Posterior vena cava (tissue), 2 donors: ENCODE data around the gene PPP1CB. TPM values are rescaled to one million over a fixed set of nuclear protein-coding genes. Genes with fewer than 3 reads are reported as not detected.
"Not testable (repeated sequence)": the region's sequence is repeated elsewhere in the genome, so short reads cannot be mapped to it uniquely, and the experiment has no call there.

Source experiments
- DNase-seq: peaks from one replicate; pipeline ENCODE4 v3.0.0-alpha.2; 2020; ENCODE audit warnings: low spot score
- intact Hi-C, 2 donors: fragments of 100-400 bp; cut with DNase I; formaldehyde crosslinking; loops; one replicate each; pipeline versions ENCODE4 v1.14.1 to v1.14.2; 2022 to 2023
- total RNA-seq, 2 donors: library from RNA; stranded (reverse); fragmentation: NEBNext Ultra II Directional; extraction: Animal tissue kit (Norgen Biotek cat#: 25700); gene quantifications; one replicate each; pipeline ENCODE4 v1.2.1, GENCODE V29; 2021
- donor health status: DM: yes; HTN: yes; CAD: no.
- donor health status: DM: yes; HTN: yes; CAD: no.

Gene PPP1CB
- total RNA-seq, 2 donors from 2014 or later = 429 to 446 TPM

- DNase-seq = no peak
- intact Hi-C loops = no loop called here
Measured at GRCh38 chr2:28764909-28765711, 13.5 kb downstream of the PPP1CB start.

- no peak for DNase-seq
- intact Hi-C loops = no loop called here
Measured at GRCh38 chr2:28766070-28766469, 14.4 kb downstream of the PPP1CB start.

GRCh38 chr2:28767337-28767736 lies 15.7 kb downstream of the PPP1CB start:
- intact Hi-C loops = no loop called here
- no peak for DNase-seq

- intact Hi-C loops = no loop called here
- DNase-seq = no peak
Measured at GRCh38 chr2:28768422-28768821, 16.8 kb downstream of the PPP1CB start.

GRCh38 chr2:28768952-28769351 lies 17.3 kb downstream of the PPP1CB start:
- DNase-seq = no peak
- intact Hi-C loops = no loop called here

GRCh38 chr2:28772351-28772750 lies 20.7 kb downstream of the PPP1CB start:
- no peak for DNase-seq
- intact Hi-C loops = no loop called here

- intact Hi-C loops = no loop called here
Measured at GRCh38 chr2:28776471-28776870, 24.8 kb downstream of the PPP1CB start.

GRCh38 chr2:28778392-28778791 lies 26.8 kb downstream of the PPP1CB start:
- DNase-seq = no peak
- intact Hi-C loops = no loop called here

More at GRCh38 chr2:28776471-28776870, 24.8 kb downstream of the PPP1CB start:
- DNase-seq = no peak

- intact Hi-C loops = no loop called here
- DNase-seq = no peak
Measured at GRCh38 chr2:28779001-28779400, 27.4 kb downstream of the PPP1CB start.

GRCh38 chr2:28780496-28780895 lies 28.9 kb downstream of the PPP1CB start:
- DNase-seq = no peak
- intact Hi-C loops = no loop called here

GRCh38 chr2:28782423-28782822 lies 30.8 kb downstream of the PPP1CB start:
- DNase-seq = no peak
- intact Hi-C loops = no loop called here

- DNase-seq, intact Hi-C loops: not testable (repeated sequence)
Measured at GRCh38 chr2:28784570-28784969, 32.9 kb downstream of the PPP1CB start.

GRCh38 chr2:28796620-28797019 lies 45.0 kb downstream of the PPP1CB start:
- no peak for DNase-seq
- intact Hi-C loops = no loop called here

GRCh38 chr2:28801726-28802125 lies 50.1 kb downstream of the PPP1CB start:
- DNase-seq = no peak
- intact Hi-C loops = no loop called here

GRCh38 chr2:28802975-28803429 lies 51.4 kb downstream of the PPP1CB start:
- intact Hi-C loops = no loop called here

GRCh38 chr2:28809927-28810326 lies 58.3 kb downstream of the PPP1CB start:
- intact Hi-C loops = no loop called here
- no peak for DNase-seq

More at GRCh38 chr2:28802975-28803429, 51.4 kb downstream of the PPP1CB start:
- DNase-seq = no peak

- intact Hi-C loops = no loop called here
- DNase-seq = peak; percentile 90
Measured at GRCh38 chr2:28810384-28811285, 59.0 kb downstream of the PPP1CB start, which contains the start of gene SPDYA. Gene SPDYA (plus strand): TSS chr2:28810834. CDS start chr2:28816015, 5,181 bp downstream.

- DNase-seq = no peak
- intact Hi-C loops = no loop called here
Measured at GRCh38 chr2:28818053-28818452, 66.4 kb downstream of the PPP1CB start.

- no peak for DNase-seq
Measured at GRCh38 chr2:28821295-28821958, 69.8 kb downstream of the PPP1CB start.

More at GRCh38 chr2:28821295-28821958, 69.8 kb downstream of the PPP1CB start:
- intact Hi-C loops = loop anchor here in 1 of 2 donors (5.0 kb wide), 1 partner anchor 376 kb away; no protein-coding TSS in a partner anchor
